Measurements from ENCODE around the gene ARHGAP31. TPM values are rescaled to one million over a fixed set of nuclear protein-coding genes. Genes with fewer than 3 reads are reported as not detected.

ARHGAP31 gene
- total RNA-seq, 1 experiment from 2014 or later, result 7.2 TPM

GRCh38 chr3:119324899-119325298 lies 30.7 kb downstream of the ARHGAP31 start:
- ChIA-PET CTCF (interaction anchor here (1.0 kb wide), 1 partner anchor 27 kb away, joined by 4 read pairs; no protein-coding TSS in a partner anchor), POLR2A (interaction anchor here (1.1 kb wide), 1 partner anchor 25 kb away, joined by 3 read pairs; no protein-coding TSS in a partner anchor)
- Mint-ChIP-seq H3K4me1 (peaks cover 56% of the 10 kb centered on the region), H3K36me3 (no peaks in the 10 kb centered on the region), H3K27ac (no peak overlapping the region), H3K4me3 (no peak overlapping the region), H3K27me3 (ENCODE audit: low read depth) (no peaks in the 10 kb centered on the region), H3K9me3 (no peaks in the 10 kb centered on the region)
- ATAC-seq (no peak), DNase-seq (ENCODE audit: low spot score) (no peak)
- TF ChIP-seq USF2 (CRISPR knock-in tag; IDR thresholded peaks at IDR 0.05), result no peak
- TF ChIP-seq ATF2 (CRISPR knock-in tag; IDR thresholded peaks at IDR 0.05; ENCODE audit: borderline replicate concordance, low read depth), result no peak
- TF ChIP-seq NR3C1 (CRISPR knock-in tag; conservative IDR thresholded peaks at IDR 0.05; ENCODE audit: low read depth), result no peak
- no peak for TF ChIP-seq CREM (CRISPR knock-in tag; IDR thresholded peaks at IDR 0.05)

GRCh38 chr3:119326976-119327375 lies 32.8 kb downstream of the ARHGAP31 start:
- CTCF ChIA-PET, result no interaction called here
- TF ChIP-seq ATF1 (CRISPR knock-in tag; IDR thresholded peaks at IDR 0.05), result no peak
- no peak for TF ChIP-seq SMAD4 (CRISPR knock-in tag; IDR thresholded peaks at IDR 0.05)
- no peak for TF ChIP-seq NFYB (CRISPR knock-in tag; conservative IDR thresholded peaks at IDR 0.05; ENCODE audit: low read depth)
- no peak for TF ChIP-seq SP1 (CRISPR knock-in tag; conservative IDR thresholded peaks at IDR 0.05)
- TF ChIP-seq ZNF425 (CRISPR knock-in tag; conservative IDR thresholded peaks at IDR 0.05), result no peak
- TF ChIP-seq KAT7 (CRISPR knock-in tag; IDR thresholded peaks at IDR 0.05; ENCODE audit: borderline replicate concordance), result no peak
- TF ChIP-seq ZBTB43 (CRISPR knock-in tag; IDR thresholded peaks at IDR 0.05), result no peak
- no peak for TF ChIP-seq ZMAT4 (CRISPR knock-in tag; IDR thresholded peaks at IDR 0.05)
- no peak for TF ChIP-seq TCF7 (CRISPR knock-in tag; IDR thresholded peaks at IDR 0.05; ENCODE audit: low read depth)
- no peak for TF ChIP-seq HMGXB4 (CRISPR knock-in tag; IDR thresholded peaks at IDR 0.05)
- no peak for TF ChIP-seq TEAD1 (CRISPR knock-in tag; IDR thresholded peaks at IDR 0.05)
- no peak for TF ChIP-seq ZNF416 (CRISPR knock-in tag; IDR thresholded peaks at IDR 0.05)
- TF ChIP-seq AFF4 (CRISPR knock-in tag; IDR thresholded peaks at IDR 0.05; ENCODE audit: borderline replicate concordance), result no peak
- POLR2A ChIA-PET, result no interaction called here
- DNase-seq (ENCODE audit: low spot score) (no peak), ATAC-seq (no peak)
- Mint-ChIP-seq H3K36me3 (no peaks in the 10 kb centered on the region), H3K27ac (no peak overlapping the region), H3K9me3 (no peaks in the 10 kb centered on the region), H3K27me3 (ENCODE audit: low read depth) (no peaks in the 10 kb centered on the region), H3K4me3 (no peak overlapping the region), H3K4me1 (peaks cover 48% of the 10 kb centered on the region)

Data from WTC11 (cell line).